Thyroid gland (tissue), 4 donors: ENCODE data around the gene KANSL1L. TPM values are rescaled to one million over a fixed set of nuclear protein-coding genes. Genes with fewer than 3 reads are reported as not detected.
A peak's percentile ranks its signal among the peaks of the same experiment; 100 is the strongest.

Experiments
- DNase-seq, 2 donors: peaks; one replicate each; pipeline ENCODE4 v3.0.0-alpha.2; 2019
- H3K27ac ChIP-seq, 3 donors: fragments of 200-600 bp; sonication (generic); 1 replicate in 2 of 3; 2 replicates in 1 of 3; pipeline ENCODE4 v1.5.1; 2016 to 2019; ENCODE audit warnings: mild to moderate bottlenecking in 1 of 3, moderate library complexity in 1 of 3
- H3K27me3 ChIP-seq: fragments of 200-600 bp; sonication (generic); one replicate; pipeline ENCODE4 v1.5.1; 2019
- H3K36me3 ChIP-seq, 2 donors: fragments of 200-600 bp; sonication (generic); one replicate each; pipeline ENCODE4 v1.5.1; 2016 to 2019
- H3K4me1 ChIP-seq, 2 donors: fragments of 200-600 bp; sonication (generic); one replicate each; pipeline ENCODE4 v1.5.1; 2017 to 2019
- H3K4me3 ChIP-seq, 3 donors: fragments of 200-600 bp; sonication (generic); replicated peaks in 1 of 3; 1 replicate in 2 of 3; 2 replicates in 1 of 3; pipeline ENCODE4 v1.5.1; 2016; ENCODE audit warnings: mild to moderate bottlenecking in 1 of 3
- H3K9me3 ChIP-seq: fragments of 200-600 bp; sonication (generic); one replicate; pipeline ENCODE4 v1.5.1; 2017
- POLR2A ChIP-seq, 2 donors: fragments of 450-650 bp; IDR thresholded peaks; one replicate each; pipeline ENCODE4 v1.6.1; 2017; ENCODE audit warnings: antibody characterized with exemption in 2 of 2, mild to moderate bottlenecking in 2 of 2, moderate library complexity in 1 of 2
- WGBS, 2 donors: methylation state at CpG; one replicate each; pipeline ENCODE4 v1.1.5; 2017; 5-methylcytosine and 5-hydroxymethylcytosine counted together
- intact Hi-C: fragments of 100-400 bp; cut with DNase I; formaldehyde crosslinking; loops from one replicate; pipeline ENCODE4 v1.15.1; 2023
- total RNA-seq, 4 donors: library from RNA; depleted of rRNA; stranded (reverse); fragments of >200 nt; gene quantifications; one replicate each; pipeline ENCODE4 v1.2.3, GENCODE V29; 2016
- TF ChIP-seq, protein P1 (sequence below), 6 experiments: fragments of 200-600 bp in 3 of 6; fragments of 450-650 bp in 3 of 6; sonication (generic) in 3 of 6; IDR thresholded peaks; one replicate each; pipeline ENCODE4 v1.5.1; 2016 to 2019; ENCODE audit warnings: antibody characterized with exemption in 6 of 6, mild to moderate bottlenecking in 2 of 6, inconsistent platforms in 1 of 6, moderate library complexity in 1 of 6

The KANSL1L gene
- total RNA-seq, 4 donors from 2014 or later = 75.8 to 154 (median 96.9) TPM

DNA sequence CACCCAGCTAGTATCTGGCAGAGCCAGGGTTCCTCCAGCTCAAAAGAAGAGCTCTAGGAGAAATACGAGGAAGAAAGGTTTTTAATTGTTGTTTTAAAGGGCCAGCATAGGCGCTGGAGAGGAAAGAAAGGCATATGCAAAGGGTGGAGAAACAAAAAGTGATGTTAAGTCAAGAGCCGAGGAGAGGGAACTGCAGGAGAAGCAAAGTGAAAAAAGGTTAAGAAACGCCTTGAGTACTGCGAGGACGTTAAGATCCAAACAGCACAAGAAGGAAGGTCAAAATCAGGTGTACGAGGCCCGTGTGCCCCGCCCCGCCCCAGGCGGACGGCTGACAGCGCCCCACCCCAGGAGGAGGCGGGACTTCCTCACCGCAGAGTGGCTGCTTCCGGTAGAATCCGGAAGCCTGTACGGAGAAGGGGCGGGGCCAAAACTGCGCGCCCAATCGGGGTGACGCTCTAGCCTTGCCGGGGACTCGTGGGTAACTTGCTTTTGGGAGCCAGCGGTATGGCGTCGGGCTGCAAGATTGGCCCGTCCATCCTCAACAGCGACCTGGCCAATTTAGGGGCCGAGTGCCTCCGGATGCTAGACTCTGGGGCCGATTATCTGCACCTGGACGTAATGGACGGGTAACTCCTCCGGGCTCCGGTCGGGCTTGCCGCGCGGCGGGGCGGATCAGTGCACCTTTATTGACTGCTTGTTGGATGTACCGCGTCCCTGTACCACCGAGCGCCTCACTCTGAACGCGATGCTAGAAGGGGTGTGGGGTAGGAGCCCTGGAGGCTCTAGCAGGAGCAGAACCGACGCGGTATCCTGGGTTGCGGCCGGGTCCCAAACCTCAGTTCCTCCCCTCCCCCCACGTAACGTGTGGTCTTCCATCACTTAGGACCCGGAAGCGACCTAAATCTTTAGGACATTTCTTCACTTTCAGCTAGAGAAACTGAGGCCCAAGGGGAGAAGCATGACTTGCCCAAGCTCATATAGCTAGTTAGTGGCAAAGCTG, 168.8 kb downstream of the KANSL1L start, which contains the start of gene RPE:
TSS of gene RPE (plus strand) at position 481 of the 1,000 bp plus-strand sequence. CDS start at position 505, 24 bp downstream.
- H3K4me3 ChIP-seq = peak within 1 kb of the TSS; percentile 82 to 93 (median 87)
- no peaks in the 10 kb centered on the region for H3K36me3 ChIP-seq
- peak in 1 of 2 donors; percentile 60 for TF ChIP-seq POLR2A (IDR thresholded peaks at IDR 0.05)
- TF ChIP-seq, protein P1, sequence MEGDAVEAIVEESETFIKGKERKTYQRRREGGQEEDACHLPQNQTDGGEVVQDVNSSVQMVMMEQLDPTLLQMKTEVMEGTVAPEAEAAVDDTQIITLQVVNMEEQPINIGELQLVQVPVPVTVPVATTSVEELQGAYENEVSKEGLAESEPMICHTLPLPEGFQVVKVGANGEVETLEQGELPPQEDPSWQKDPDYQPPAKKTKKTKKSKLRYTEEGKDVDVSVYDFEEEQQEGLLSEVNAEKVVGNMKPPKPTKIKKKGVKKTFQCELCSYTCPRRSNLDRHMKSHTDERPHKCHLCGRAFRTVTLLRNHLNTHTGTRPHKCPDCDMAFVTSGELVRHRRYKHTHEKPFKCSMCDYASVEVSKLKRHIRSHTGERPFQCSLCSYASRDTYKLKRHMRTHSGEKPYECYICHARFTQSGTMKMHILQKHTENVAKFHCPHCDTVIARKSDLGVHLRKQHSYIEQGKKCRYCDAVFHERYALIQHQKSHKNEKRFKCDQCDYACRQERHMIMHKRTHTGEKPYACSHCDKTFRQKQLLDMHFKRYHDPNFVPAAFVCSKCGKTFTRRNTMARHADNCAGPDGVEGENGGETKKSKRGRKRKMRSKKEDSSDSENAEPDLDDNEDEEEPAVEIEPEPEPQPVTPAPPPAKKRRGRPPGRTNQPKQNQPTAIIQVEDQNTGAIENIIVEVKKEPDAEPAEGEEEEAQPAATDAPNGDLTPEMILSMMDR (IDR thresholded peaks at IDR 0.05) = no peak
- H3K27ac ChIP-seq = peak within 1 kb of the TSS; percentile 43 to 90 (median 75)
- no peaks in the 10 kb centered on the region for H3K9me3 ChIP-seq
- 1% methylated on average over 40 to 41 of the region's 58 CpGs for WGBS, 2 donors
- H3K4me1 ChIP-seq = peaks cover 20 to 23% of the 10 kb centered on the region in 2 donors
- peak; percentile 97 to 98 for DNase-seq
- no peaks in the 10 kb centered on the region for H3K27me3 ChIP-seq
- intact Hi-C loops = loop anchor here (10.0 kb wide), 1 partner anchor 172 kb away; the partner anchor contains the start of gene KANSL1L

DNA sequence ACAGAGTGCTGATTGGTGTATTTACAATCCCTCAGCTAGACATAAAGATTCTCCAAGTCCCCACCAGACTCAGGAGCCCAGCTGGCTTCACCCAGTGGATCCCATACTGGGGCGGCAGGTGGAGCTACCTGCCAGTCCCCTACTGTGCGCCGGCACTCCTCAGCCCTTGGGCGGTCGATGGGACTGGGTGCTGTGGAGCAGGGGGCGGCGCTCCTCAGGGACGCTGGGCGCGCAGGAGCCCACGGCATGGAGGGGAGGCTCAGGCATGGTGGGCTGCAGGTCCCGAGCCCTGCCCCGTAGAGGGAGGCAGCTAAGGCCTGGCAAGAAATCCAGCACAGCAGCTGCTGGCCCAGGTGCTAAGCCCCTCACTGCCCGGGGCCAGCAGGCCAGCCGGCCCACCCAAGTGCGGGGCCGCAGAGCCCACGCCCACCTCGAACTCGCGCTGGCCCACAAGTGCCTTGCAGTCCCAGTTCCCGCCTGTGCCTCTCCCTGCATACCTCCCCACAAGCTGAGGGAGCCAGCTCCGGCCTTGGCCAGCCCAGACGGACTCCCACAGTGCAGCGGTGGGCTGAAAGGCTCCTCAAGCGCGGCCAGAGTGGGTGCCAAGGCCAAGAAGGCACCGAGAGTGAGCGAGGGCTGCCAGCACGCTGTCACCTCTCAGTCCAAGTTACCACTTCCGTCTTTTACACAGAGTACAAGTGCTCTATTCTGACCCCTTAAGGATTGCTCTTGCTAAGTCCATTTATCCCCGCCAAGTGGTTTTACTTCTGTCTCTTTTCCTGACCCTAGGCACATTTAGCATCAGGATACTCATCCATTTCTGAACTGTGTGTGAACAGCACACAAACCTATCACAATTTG, 170.5 kb downstream of the KANSL1L start:
- Histone ChIP-seq H3K4me3 (no peak overlapping the region), H3K27me3 (no peaks in the 10 kb centered on the region), H3K27ac (no peak overlapping the region), H3K36me3 (no peaks in the 10 kb centered on the region), H3K4me1 (peaks cover 15 to 23% of the 10 kb centered on the region in 2 donors), H3K9me3 (no peaks in the 10 kb centered on the region)
- TF ChIP-seq, protein P1 (IDR thresholded peaks at IDR 0.05) = no peak
- no peak for TF ChIP-seq POLR2A (IDR thresholded peaks at IDR 0.05)
- WGBS, 2 donors = 98 to 99% methylated on average over 8 to 32 of the region's 32 CpGs
- intact Hi-C loops = loop anchor here (10.0 kb wide), 1 partner anchor 174 kb away; the partner anchor contains the start of gene KANSL1L
- no peak for DNase-seq

DNA sequence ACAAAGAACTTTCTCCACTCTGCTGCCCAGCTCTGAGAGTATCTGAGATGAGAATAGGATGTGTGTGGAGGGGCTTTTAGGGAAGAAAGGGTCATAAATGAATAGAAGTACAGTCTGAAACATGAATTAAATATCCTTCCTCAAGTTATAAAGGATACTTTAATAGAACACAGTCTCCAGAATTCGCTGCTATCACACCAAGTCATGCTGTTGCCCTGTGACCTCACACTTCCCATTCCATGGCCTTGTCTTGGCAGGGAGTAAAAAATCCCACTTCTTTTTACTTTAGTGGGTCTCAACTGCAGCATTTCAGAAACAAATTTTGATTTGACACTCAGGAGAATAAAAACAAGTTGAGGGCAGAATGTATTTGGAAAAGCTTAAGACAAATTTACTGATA, 172.6 kb downstream of the KANSL1L start:
- TF ChIP-seq POLR2A (IDR thresholded peaks at IDR 0.05) = no peak
- TF ChIP-seq, protein P1 (IDR thresholded peaks at IDR 0.05) = no peak
- H3K4me1 ChIP-seq = peaks cover 6% of the 10 kb centered on the region in 2 donors
- no peak overlapping the region for H3K27ac ChIP-seq
- H3K9me3 ChIP-seq = no peaks in the 10 kb centered on the region
- WGBS, 2 donors = 48 to 64% methylated on average over 1 of the region's 1 CpG
- no peak for DNase-seq
- no peaks in the 10 kb centered on the region for H3K36me3 ChIP-seq
- no peaks in the 10 kb centered on the region for H3K27me3 ChIP-seq
- intact Hi-C loops = no loop called here
- no peak overlapping the region for H3K4me3 ChIP-seq

DNA sequence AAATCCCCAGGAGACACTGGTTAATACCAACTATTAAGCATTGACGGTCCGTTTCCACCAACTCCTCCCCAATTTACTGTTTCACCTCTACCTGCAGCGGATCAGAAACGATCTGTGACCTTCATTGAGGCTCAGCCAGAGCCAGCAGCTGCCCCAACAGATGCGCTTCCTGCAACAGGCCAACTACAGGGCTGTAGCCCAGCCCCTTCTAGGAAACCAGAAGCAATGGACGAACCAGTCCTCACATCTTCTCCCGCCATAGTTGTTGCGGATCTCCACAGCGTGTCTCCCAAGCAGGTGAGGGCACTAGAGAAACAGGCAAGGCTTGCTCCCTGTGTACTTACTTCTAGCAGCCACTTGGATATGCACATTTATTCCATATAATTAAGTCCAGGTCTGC, 177.2 kb downstream of the KANSL1L start:
- TF ChIP-seq POLR2A (IDR thresholded peaks at IDR 0.05) = no peak
- TF ChIP-seq, protein P1 (IDR thresholded peaks at IDR 0.05) = no peak
- H3K9me3 ChIP-seq = no peaks in the 10 kb centered on the region
- no peaks in the 10 kb centered on the region for H3K4me1 ChIP-seq
- no peaks in the 10 kb centered on the region for H3K27me3 ChIP-seq
- no peaks in the 10 kb centered on the region for H3K36me3 ChIP-seq
- intact Hi-C loops = no loop called here
- no peak overlapping the region for H3K27ac ChIP-seq
- WGBS, 2 donors = 90 to 92% methylated on average over 9 of the region's 9 CpGs
- no peak overlapping the region for H3K4me3 ChIP-seq
- no peak for DNase-seq
